Measurements from ENCODE around the gene ADSL. TPM values are rescaled to one million over a fixed set of nuclear protein-coding genes. Genes with fewer than 3 reads are reported as not detected.

Gene ADSL
- total and polyA plus RNA-seq, 2 of the 8 experiments (the other 6 are each of a cell fraction or from before 2014, with no cell fraction given) = 197 to 218 TPM

GRCh38 chr22:40416636-40417035, 70.3 kb downstream of the ADSL start:
- Histone ChIP-seq H2BK120ac (replicated peaks; ENCODE audit: low read depth, low read length) (no peak overlapping the region), H3K27me3 (replicated peaks in 1 of 4; ENCODE audit: control insufficient read depth in 3 of 4, extremely low read depth in 1 of 4, insufficient read depth in 3 of 4, low read length in 3 of 4) (no peaks in the 10 kb centered on the region), H3K27ac (ENCODE audit: low read depth, low read length) (no peak overlapping the region), H4K5ac (ENCODE audit: insufficient read length, low read depth, low read length) (no peak overlapping the region), H2BK20ac (ENCODE audit: low read length) (no peak overlapping the region), H3K23me2 (ENCODE audit: low read depth, low read length) (no peaks in the 10 kb centered on the region), H3K79me2 (ENCODE audit: control insufficient read depth in 1 of 2, insufficient read depth in 2 of 2, low read length in 2 of 2) (no peaks in the 10 kb centered on the region), H3K4me1 (replicated peaks in 1 of 4; ENCODE audit: control insufficient read depth in 3 of 4, insufficient read depth in 4 of 4, low read length in 3 of 4) (no peaks in the 10 kb centered on the region; a peak in 1 of 7 replicates), H2BK15ac (ENCODE audit: low read length) (no peak overlapping the region), H3K4me3 (ENCODE audit: extremely low read depth in 1 of 4, insufficient read depth in 2 of 4, low read depth in 3 of 4, low read length in 4 of 4) (no peak overlapping the region), H3K9me3 (ENCODE audit: insufficient read depth in 2 of 2, low read depth in 1 of 2, low read length in 1 of 2) (no peaks in the 10 kb centered on the region), H4K8ac (ENCODE audit: extremely low read depth, insufficient read depth, low read length) (no peak overlapping the region), H3K14ac (ENCODE audit: insufficient read length) (no peak overlapping the region), H2BK12ac (ENCODE audit: low read depth, low read length) (no peak overlapping the region), H3K23ac (ENCODE audit: insufficient read length) (no peak overlapping the region), H3K79me1 (ENCODE audit: low read depth, low read length) (no peaks in the 10 kb centered on the region), H4K20me1 (replicated peaks in 1 of 2; ENCODE audit: control insufficient read depth in 1 of 2, insufficient read depth in 2 of 2, low read length in 2 of 2) (peaks cover 0 to 2% of the 10 kb centered on the region in 2 experiments), H3K9ac (replicated peaks in 1 of 4; ENCODE audit: extremely low read depth in 1 of 4, low read depth in 3 of 4, low read length in 3 of 4) (no peak overlapping the region), H3K18ac (ENCODE audit: extremely low read depth, low read length) (no peak overlapping the region), H4K91ac (replicated peaks; ENCODE audit: insufficient read length, low read length) (no peak overlapping the region), H3K36me3 (ENCODE audit: control insufficient read depth in 2 of 4, insufficient read depth in 4 of 4, low read length in 3 of 4) (peaks cover 7 to 22% (median 16%) of the 10 kb centered on the region in 4 experiments; a peak in 7 of 8 replicates), H2BK5ac (ENCODE audit: low read depth, low read length) (no peak overlapping the region; the same call in 1 of the 2 replicates), H3K56ac (replicated peaks; ENCODE audit: insufficient read length, low read depth, low read length) (no peak overlapping the region), H2AFZ (ENCODE audit: low read length) (no peak overlapping the region), H3K4me2 (ENCODE audit: insufficient read depth in 1 of 2, low read depth in 2 of 2, low read length in 2 of 2) (no peak overlapping the region), H3K4ac (replicated peaks; ENCODE audit: insufficient read length, low read depth, low read length) (no peak overlapping the region), H2AK5ac (ENCODE audit: low read depth, low read length) (no peak overlapping the region)
- ChIA-PET CTCF (ENCODE audit: partially characterized antibody) (interaction anchor here (0.6 to 2.1 kb wide), 3 partner anchors 12 to 149 kb away, joined by 3 to 9 read pairs (median 5); no protein-coding TSS in a partner anchor), POLR2A (ENCODE audit: partially characterized antibody) (interaction anchor here (1.7 to 2.0 kb wide), 2 partner anchors 9 to 18 kb away, joined by 6 to 8 read pairs; no protein-coding TSS in a partner anchor)
- WGBS, 2 experiments (ENCODE audit: extremely low coverage in 1 of 2, insufficient coverage in 1 of 2, insufficient read length in 1 of 2, insufficient replicate concordance in 2 of 2, low coverage in 1 of 2, low lambda C conversion rate in 2 of 2, missing lambda C conversion rate in 1 of 2) = 89% methylated on average over 9 of the region's 11 CpGs; no CpG with 5 or more reads in 1 of the 2 experiments
- no peak for DNase-seq (ENCODE audit: low read depth in 1 of 2, low spot score in 2 of 2)
- FAIRE-seq = no peak
- no peak for TF ChIP-seq EP300 (IDR thresholded peaks at IDR 0.05; ENCODE audit: borderline replicate concordance in 1 of 2, low read depth in 2 of 2, low read length in 2 of 2)
- TF ChIP-seq JUN (IDR thresholded peaks at IDR 0.05; ENCODE audit: low read depth, low read length) = no peak
- TF ChIP-seq ASH2L (IDR thresholded peaks at IDR 0.05; ENCODE audit: low read length) = no peak
- no peak for TF ChIP-seq SIRT6 (IDR thresholded peaks at IDR 0.05; ENCODE audit: low read length)
- no peak for TF ChIP-seq CHD1 (IDR thresholded peaks at IDR 0.05; ENCODE audit: low read depth, low read length)
- no peak for TF ChIP-seq TAF1 (IDR thresholded peaks at IDR 0.05; ENCODE audit: low read depth, low read length)
- TF ChIP-seq CTBP2 (IDR thresholded peaks at IDR 0.05; ENCODE audit: borderline replicate concordance, insufficient read depth, insufficient read length, low read length) = no peak
- TF ChIP-seq, protein P1, sequence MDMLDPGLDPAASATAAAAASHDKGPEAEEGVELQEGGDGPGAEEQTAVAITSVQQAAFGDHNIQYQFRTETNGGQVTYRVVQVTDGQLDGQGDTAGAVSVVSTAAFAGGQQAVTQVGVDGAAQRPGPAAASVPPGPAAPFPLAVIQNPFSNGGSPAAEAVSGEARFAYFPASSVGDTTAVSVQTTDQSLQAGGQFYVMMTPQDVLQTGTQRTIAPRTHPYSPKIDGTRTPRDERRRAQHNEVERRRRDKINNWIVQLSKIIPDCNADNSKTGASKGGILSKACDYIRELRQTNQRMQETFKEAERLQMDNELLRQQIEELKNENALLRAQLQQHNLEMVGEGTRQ (IDR thresholded peaks at IDR 0.05; ENCODE audit: low read length) = no peak
- TF ChIP-seq FOSL1 (IDR thresholded peaks at IDR 0.05; ENCODE audit: insufficient read depth, low read depth, low read length) = no peak
- TF ChIP-seq, protein P2, sequence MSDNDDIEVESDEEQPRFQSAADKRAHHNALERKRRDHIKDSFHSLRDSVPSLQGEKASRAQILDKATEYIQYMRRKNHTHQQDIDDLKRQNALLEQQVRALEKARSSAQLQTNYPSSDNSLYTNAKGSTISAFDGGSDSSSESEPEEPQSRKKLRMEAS (IDR thresholded peaks at IDR 0.05) = no peak

Data from H1 (cell line).